Mucosa of gallbladder (tissue), 1 donor: ENCODE data around the gene MLLT3. TPM values are rescaled to one million over a fixed set of nuclear protein-coding genes. Genes with fewer than 3 reads are reported as not detected.

Experiments
- DNase-seq: peaks from one replicate; pipeline ENCODE4 v3.0.0-alpha.2; 2020; ENCODE audit warnings: low spot score
- total RNA-seq: library from RNA; stranded (reverse); gene quantifications from one replicate; pipeline ENCODE4 v1.2.1, GENCODE V29; 2021
- donor health status: DM: no; HTN: no; CAD: no.

The MLLT3 gene
- total RNA-seq, 1 donor from 2014 or later: 29.1 TPM

GRCh38 chr9:20349568-20349967 lies 272.7 kb downstream of the MLLT3 start:
- no peak for DNase-seq

- no peak for DNase-seq
Measured at GRCh38 chr9:20343325-20343724, 279.0 kb downstream of the MLLT3 start.

GRCh38 chr9:20340511-20340861 lies 281.8 kb downstream of the MLLT3 start:
- no peak for DNase-seq

GRCh38 chr9:20335668-20336332 lies 286.5 kb downstream of the MLLT3 start:
- no peak for DNase-seq

- DNase-seq: no peak
Measured at GRCh38 chr9:20333991-20334390, 288.3 kb downstream of the MLLT3 start.

GRCh38 chr9:20331095-20331685 lies 291.1 kb downstream of the MLLT3 start:
- DNase-seq: no peak

- no peak for DNase-seq
Measured at GRCh38 chr9:20330688-20331087, 291.6 kb downstream of the MLLT3 start.

- no peak for DNase-seq
Measured at GRCh38 chr9:20326516-20326915, 295.8 kb downstream of the MLLT3 start.

- DNase-seq: no peak
Measured at GRCh38 chr9:20325008-20325407, 297.3 kb downstream of the MLLT3 start.

GRCh38 chr9:20322212-20322611 lies 300.1 kb downstream of the MLLT3 start:
- DNase-seq: no peak

- no peak for DNase-seq
Measured at GRCh38 chr9:20321423-20322082, 300.7 kb downstream of the MLLT3 start.

GRCh38 chr9:20320921-20321320 lies 301.4 kb downstream of the MLLT3 start:
- DNase-seq: no peak

GRCh38 chr9:20319641-20320337 lies 302.5 kb downstream of the MLLT3 start:
- no peak for DNase-seq

GRCh38 chr9:20319241-20319640 lies 303.1 kb downstream of the MLLT3 start:
- DNase-seq: no peak

- DNase-seq: no peak
Measured at GRCh38 chr9:20317701-20318100, 304.6 kb downstream of the MLLT3 start.

- DNase-seq: no peak
Measured at GRCh38 chr9:20316372-20316771, 305.9 kb downstream of the MLLT3 start.

- no peak for DNase-seq
Measured at GRCh38 chr9:20315677-20316076, 306.6 kb downstream of the MLLT3 start.

- DNase-seq: no peak
Measured at GRCh38 chr9:20314981-20315380, 307.3 kb downstream of the MLLT3 start.

- DNase-seq: no peak
Measured at GRCh38 chr9:20313415-20313814, 308.9 kb downstream of the MLLT3 start.

GRCh38 chr9:20312732-20313131 lies 309.6 kb downstream of the MLLT3 start:
- DNase-seq: no peak

- DNase-seq: no peak
Measured at GRCh38 chr9:20310024-20310423, 312.3 kb downstream of the MLLT3 start.

GRCh38 chr9:20309124-20309523 lies 313.2 kb downstream of the MLLT3 start:
- no peak for DNase-seq

- DNase-seq: no peak
Measured at GRCh38 chr9:20307621-20308020, 314.7 kb downstream of the MLLT3 start.
